Kidney epithelial cell (primary cell): ENCODE measurements around the gene RGS14. TPM values are rescaled to one million over a fixed set of nuclear protein-coding genes. Genes with fewer than 3 reads are reported as not detected.

Experiments used
- DNase-seq: peaks from one replicate; pipeline ENCODE4 v3.0.0-alpha.2; 2010; ENCODE audit warnings: low read depth
- H3K27me3 ChIP-seq: 2 replicates; pipeline ENCODE4 v1.6.0; 2011; ENCODE audit warnings: low read length; ENCODE audit not compliant: control insufficient read depth, insufficient read depth
- H3K36me3 ChIP-seq: 2 replicates; pipeline ENCODE4 v1.5.1; 2011; ENCODE audit warnings: low read length; ENCODE audit not compliant: control insufficient read depth, insufficient read depth
- H3K4me3 ChIP-seq: 2 replicates; pipeline ENCODE4 v1.5.1; 2011; ENCODE audit warnings: low read depth, mild to moderate bottlenecking, control low read depth, low read length
- CTCF ChIP-seq: IDR thresholded peaks from 2 replicates; pipeline ENCODE4 v1.5.1; 2011; ENCODE audit warnings: mild to moderate bottlenecking, moderate library complexity, low read length, control low read depth, inconsistent platforms; ENCODE audit not compliant: insufficient read depth, poor library complexity, severe bottlenecking
- total RNA-seq: library from RNA; depleted of rRNA; stranded (reverse); fragments of >200 nt; gene quantifications from 2 replicates; pipeline ENCODE4 v1.2.3, GENCODE V29; 2015

RGS14 gene
- total RNA-seq, 1 donor from 2014 or later: 14.5 TPM

GRCh38 chr5:177361418-177362291 lies 3.9 kb downstream of the RGS14 start:
- Histone ChIP-seq H3K27me3 (peaks cover 2% of the 10 kb centered on the region), H3K36me3 (no peaks in the 10 kb centered on the region)

GRCh38 chr5:177362292-177362609 lies 4.5 kb downstream of the RGS14 start:
- no peak for DNase-seq
- Histone ChIP-seq H3K27me3 (peaks cover 2% of the 10 kb centered on the region), H3K4me3 (no peak overlapping the region), H3K36me3 (no peaks in the 10 kb centered on the region)
- no peak for TF ChIP-seq CTCF

More at GRCh38 chr5:177361418-177362291, 3.9 kb downstream of the RGS14 start:
- no peak overlapping the region for H3K4me3 ChIP-seq
- TF ChIP-seq CTCF: no peak
- DNase-seq: no peak

- no peaks in the 10 kb centered on the region for H3K36me3 ChIP-seq
- H3K4me3 ChIP-seq: peak overlapping the region; percentile 49
- TF ChIP-seq CTCF: no peak
- no peak for DNase-seq
- no peaks in the 10 kb centered on the region for H3K27me3 ChIP-seq
Observed at GRCh38 chr5:177362610-177363507, 5.1 kb downstream of the RGS14 start.

GRCh38 chr5:177363565-177363964 lies 5.8 kb downstream of the RGS14 start:
- TF ChIP-seq CTCF: no peak
- no peak for DNase-seq
- no peaks in the 10 kb centered on the region for H3K27me3 ChIP-seq
- H3K36me3 ChIP-seq: no peaks in the 10 kb centered on the region
- peak overlapping the region; percentile 49 for H3K4me3 ChIP-seq

GRCh38 chr5:177364159-177364962 lies 6.6 kb downstream of the RGS14 start:
- no peaks in the 10 kb centered on the region for H3K36me3 ChIP-seq
- no peak for DNase-seq
- TF ChIP-seq CTCF: no peak
- no peaks in the 10 kb centered on the region for H3K27me3 ChIP-seq
- H3K4me3 ChIP-seq: no peak overlapping the region
